HepG2 (cell line): ENCODE measurements around the gene ATOSB. TPM values are rescaled to one million over a fixed set of nuclear protein-coding genes. Genes with fewer than 3 reads are reported as not detected.
A peak's percentile ranks its signal among the peaks of the same experiment; 100 is the strongest.

ENCODE experiments used
- ARNT ChIP-seq: fragments of 450-650 bp; IDR thresholded peaks from 2 replicates; pipeline ENCODE4 v1.6.1; 2017
- CHD4 ChIP-seq: fragments of 200-600 bp; sonication (generic); IDR thresholded peaks from 2 replicates; pipeline ENCODE4 v1.7.0; 2017; ENCODE audit warnings: mild to moderate bottlenecking, low read length, borderline replicate concordance
- FOXA1 ChIP-seq, 2 experiments: fragments of 450-650 bp in 1 of 2; sonication (generic) in 1 of 2; formaldehyde crosslinking in 1 of 2; IDR thresholded peaks; 2 replicates each; pipeline versions ENCODE4 v1.4.0 to v1.6.1; 2016 to 2020; ENCODE audit warnings: missing genetic modification reagents in 1 of 2
- FOXP1 ChIP-seq, 2 experiments: fragments of 450-650 bp in 1 of 2; IDR thresholded peaks; 2 replicates each; pipeline ENCODE4 v1.6.1; 2017 to 2018; ENCODE audit warnings: antibody characterized with exemption in 1 of 2
- GABPB1 ChIP-seq: IDR thresholded peaks from 2 replicates; pipeline ENCODE4 v1.6.1; 2016; ENCODE audit warnings: mild to moderate bottlenecking, missing genetic modification reagents, moderate library complexity, missing compliant biosample characterization
- IRX3 ChIP-seq: sonication (generic); formaldehyde crosslinking; IDR thresholded peaks from 2 replicates; pipeline ENCODE4 v1.8.1; 2023; ENCODE audit warnings: mild to moderate bottlenecking, low read depth, missing genetic modification reagents, borderline replicate concordance
- MYC ChIP-seq: sonication (generic); formaldehyde crosslinking; IDR thresholded peaks from 2 replicates; pipeline ENCODE4 v1.9.0; 2021; ENCODE audit warnings: missing genetic modification reagents, borderline replicate concordance
- NBN ChIP-seq: fragments of 450-650 bp; conservative IDR thresholded peaks from 2 replicates; pipeline ENCODE4 v1.6.1; 2017
- RBM39 ChIP-seq: fragments of 200-400 bp; formaldehyde crosslinking; IDR thresholded peaks from one replicate; pipeline ENCODE4 v1.6.1; 2018; ENCODE audit warnings: antibody characterized with exemption, mild to moderate bottlenecking, low read depth, low read length; ENCODE audit not compliant: poor library complexity, severe bottlenecking
- RFXAP ChIP-seq: sonication (generic); formaldehyde crosslinking; IDR thresholded peaks from 2 replicates; pipeline ENCODE4 v1.4.0; 2020; ENCODE audit warnings: missing genetic modification reagents, borderline replicate concordance
- SMAD3 ChIP-seq: sonication (generic); formaldehyde crosslinking; IDR thresholded peaks from 2 replicates; pipeline ENCODE4 v1.4.0; 2020; ENCODE audit warnings: missing genetic modification reagents
- SOX6 ChIP-seq, 2 experiments: fragments of 450-650 bp in 1 of 2; sonication (generic) in 1 of 2; formaldehyde crosslinking in 1 of 2; IDR thresholded peaks; 2 replicates each; pipeline versions ENCODE4 v1.4.0 to v1.6.1; 2017 to 2020; ENCODE audit warnings: antibody characterized with exemption in 1 of 2, mild to moderate bottlenecking in 1 of 2, missing genetic modification reagents in 1 of 2
- TEAD2 ChIP-seq: sonication (generic); formaldehyde crosslinking; IDR thresholded peaks from 2 replicates; pipeline ENCODE4 v1.9.0; 2021; ENCODE audit warnings: missing genetic modification reagents
- TGIF2 ChIP-seq: IDR thresholded peaks from 2 replicates; pipeline ENCODE4 v1.6.1; 2016; ENCODE audit warnings: control low read depth, missing compliant biosample characterization
- TMF1 ChIP-seq: sonication (generic); formaldehyde crosslinking; IDR thresholded peaks from 2 replicates; pipeline ENCODE4 v1.8.1; 2022; ENCODE audit warnings: low read depth, missing genetic modification reagents
- ZNF24 ChIP-seq: fragments of 450-650 bp; IDR thresholded peaks from 2 replicates; pipeline ENCODE4 v1.6.1; 2017; ENCODE audit warnings: antibody characterized with exemption, mild to moderate bottlenecking
- ZNF296 ChIP-seq: sonication (generic); formaldehyde crosslinking; conservative IDR thresholded peaks from 2 replicates; pipeline ENCODE4 v1.5.0; 2020; ENCODE audit warnings: mild to moderate bottlenecking, missing genetic modification reagents
- ZNF34 ChIP-seq: sonication (generic); formaldehyde crosslinking; IDR thresholded peaks from 2 replicates; pipeline ENCODE4 v1.4.0; 2020; ENCODE audit warnings: mild to moderate bottlenecking, missing genetic modification reagents, borderline replicate concordance
- ZNF501 ChIP-seq: sonication (generic); formaldehyde crosslinking; IDR thresholded peaks from 2 replicates; pipeline ENCODE4 v1.5.1; 2020; ENCODE audit warnings: mild to moderate bottlenecking, moderate library complexity, missing genetic modification reagents
- ZNF597 ChIP-seq: sonication (generic); formaldehyde crosslinking; IDR thresholded peaks from 2 replicates; pipeline ENCODE4 v1.5.0; 2020; ENCODE audit warnings: missing genetic modification reagents
- ZNF780A ChIP-seq: sonication (generic); formaldehyde crosslinking; IDR thresholded peaks from 2 replicates; pipeline ENCODE4 v1.8.0; 2022; ENCODE audit warnings: mild to moderate bottlenecking, missing genetic modification reagents, moderate library complexity
- polyA plus RNA-seq, 8 experiments: library from polyadenylated mRNA; depleted of rRNA in 3 of 8; stranded (reverse) in 7 of 8; unstranded in 1 of 8; fragments of >200 nt; fragmentation: Illumina TruSeq in 4 of 8; extraction: Trizol in 4 of 8; gene quantifications; 2 replicates each; pipeline versions ENCODE4 v1.2.1 to v1.2.3, GENCODE V29; 2011 to 2016; ENCODE audit warnings: low read depth in 4 of 8, missing spikeins in 1 of 8, mixed read lengths in 1 of 8; ENCODE audit not compliant: insufficient read depth in 1 of 8
- total RNA-seq, 5 experiments: library from RNA; depleted of rRNA; stranded (reverse); fragments of >200 nt; fragmentation: Illumina TruSeq; extraction: Trizol; gene quantifications; 2 replicates each; pipeline ENCODE4 v1.2.3, GENCODE V29; 2016; ENCODE audit warnings: low read depth in 1 of 5
- TF ChIP-seq, protein P1 (sequence below): sonication (generic); formaldehyde crosslinking; IDR thresholded peaks from 2 replicates; pipeline ENCODE4 v1.4.0; 2020; ENCODE audit warnings: low read depth, mild to moderate bottlenecking, missing genetic modification reagents
- TF ChIP-seq, protein P2 (sequence below): sonication (generic); formaldehyde crosslinking; IDR thresholded peaks from 2 replicates; pipeline ENCODE4 v1.4.0; 2020; ENCODE audit warnings: missing genetic modification reagents

Gene ATOSB
- total and polyA plus RNA-seq, 2 of the 13 experiments (the other 11 are each of a cell fraction or from before 2014, with no cell fraction given) = 1.9 to 6.4 TPM

GRCh38 chr9:35096035-35096849 is 19.4 kb downstream of the ATOSB start, which contains the start of gene PIGO (continued):
- TF ChIP-seq SOX6 (IDR thresholded peaks at IDR 0.05) (no peak), SOX6 (CRISPR knock-in tag; IDR thresholded peaks at IDR 0.05) (peak; percentile 69), ZNF597 (CRISPR knock-in tag) (no peak), ZNF24 (no peak), RFXAP (peak; percentile 69; the same call in 1 of the 2 replicates), CHD4 (no peak), GABPB1 (CRISPR knock-in tag) (peak; percentile 97), TEAD2 (CRISPR knock-in tag) (no peak), ZNF296 (no peak; the same call in 1 of the 2 replicates), SMAD3 (peak; percentile 89; the same call in 1 of the 2 replicates), ARNT (no peak), RBM39 (peak; percentile 93), FOXA1 (IDR thresholded peaks at IDR 0.05) (no peak), FOXA1 (CRISPR knock-in tag; IDR thresholded peaks at IDR 0.05) (no peak), MYC (CRISPR knock-in tag) (peak; percentile 90), TMF1 (CRISPR knock-in tag) (no peak), ZNF780A (CRISPR knock-in tag) (0 out of 2 replicates have a peak, but pooled peaks have one; percentile 44), TGIF2 (CRISPR knock-in tag) (no peak), ZNF501 (peak; percentile 96), ZNF34 (peak; percentile 96), IRX3 (CRISPR knock-in tag) (no peak), FOXP1 (IDR thresholded peaks at IDR 0.05) (no peak), FOXP1 (CRISPR knock-in tag; IDR thresholded peaks at IDR 0.05) (no peak), NBN (no peak)
- TF ChIP-seq, protein P1, sequence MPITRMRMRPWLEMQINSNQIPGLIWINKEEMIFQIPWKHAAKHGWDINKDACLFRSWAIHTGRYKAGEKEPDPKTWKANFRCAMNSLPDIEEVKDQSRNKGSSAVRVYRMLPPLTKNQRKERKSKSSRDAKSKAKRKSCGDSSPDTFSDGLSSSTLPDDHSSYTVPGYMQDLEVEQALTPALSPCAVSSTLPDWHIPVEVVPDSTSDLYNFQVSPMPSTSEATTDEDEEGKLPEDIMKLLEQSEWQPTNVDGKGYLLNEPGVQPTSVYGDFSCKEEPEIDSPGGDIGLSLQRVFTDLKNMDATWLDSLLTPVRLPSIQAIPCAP = peak; percentile 86
- TF ChIP-seq, protein P2, sequence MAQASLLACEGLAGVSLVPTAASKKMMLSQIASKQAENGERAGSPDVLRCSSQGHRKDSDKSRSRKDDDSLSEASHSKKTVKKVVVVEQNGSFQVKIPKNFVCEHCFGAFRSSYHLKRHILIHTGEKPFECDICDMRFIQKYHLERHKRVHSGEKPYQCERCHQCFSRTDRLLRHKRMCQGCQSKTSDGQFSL = 0 out of 2 replicates have a peak, but pooled peaks have one; percentile 65
